PC-3 (cell line): ENCODE results near the gene MCTP2.

ENCODE experiments used
- CTCF ChIP-seq: fragments of 300-600 bp; sonication (generic); conservative IDR thresholded peaks from 2 replicates; pipeline ENCODE4 v1.5.1; 2017; ENCODE audit warnings: antibody characterized with exemption, low read depth, mild to moderate bottlenecking, low read length
- EZH2 ChIP-seq: fragments of 300-600 bp; sonication (generic); IDR thresholded peaks from one replicate; pipeline ENCODE4 v1.6.1; 2017; ENCODE audit warnings: antibody characterized with exemption, mild to moderate bottlenecking, low read length; ENCODE audit not compliant: unreplicated experiment

GRCh38 chr15:94230883-94231722 is at the start of gene MCTP2:
- TF ChIP-seq CTCF: peak; percentile 30
- TF ChIP-seq EZH2: no peak
